A549 (cell line): ENCODE measurements around the gene OGFOD2. TPM values are rescaled to one million over a fixed set of nuclear protein-coding genes. Genes with fewer than 3 reads are reported as not detected.
A peak's percentile ranks its signal among the peaks of the same experiment; 100 is the strongest.

Experiments
- ATAC-seq, 2 experiments: fragments of 200-7000 bp in 1 of 2; fragments of >200 bp in 1 of 2; cut with Nextera tagmentation in 1 of 2; cut with Tn5 transposase in 1 of 2; 3 replicates each; pipeline versions ENCODE4 v1.8.0 to v1.9.1; 2018 to 2020; ENCODE audit warnings: mild to moderate bottlenecking in 1 of 2, moderate library complexity in 1 of 2
- CTCF ChIA-PET: fragments of 300-600 bp; sonication (Branson Sonifier 250); formaldehyde crosslinking; extraction: SDS; loops from one replicate; lab custom pipeline; 2021; ENCODE audit warnings: antibody characterized with exemption, inconsistent platforms; lab: Yijun Ruan, JAX
- POLR2A ChIA-PET: fragments of 350-600 bp; formaldehyde crosslinking; extraction: SDS; loops from one replicate; lab custom pipeline; 2021; ENCODE audit warnings: antibody characterized with exemption, inconsistent platforms; lab: Yijun Ruan, JAX
- DNase-seq, 2 experiments: peaks; one replicate each; pipeline versions ENCODE4 v3.0.0 to v3.0.0-alpha.2; 2011 to 2016; ENCODE audit warnings: low read depth in 1 of 2, low spot score in 1 of 2
- FAIRE-seq: peaks from 2 replicates; lab custom pipeline; 2011; peaks lifted over from hg19 to GRCh38; lab: Jason Lieb, UNC
- H3K27ac ChIP-seq, 2 experiments: fragments of >200 bp; sonication (Bioruptor Twin); formaldehyde crosslinking; 3 replicates each; pipeline ENCODE4 v1.5.1; 2016 to 2017
- H3K4me1 ChIP-seq: fragments of >200 bp; sonication (Bioruptor Twin); formaldehyde crosslinking; 3 replicates; pipeline ENCODE4 v1.6.1; 2016
- H3K4me2 ChIP-seq: fragments of >200 bp; sonication (Bioruptor Twin); formaldehyde crosslinking; 3 replicates; pipeline ENCODE4 v1.6.1; 2016
- H3K4me3 ChIP-seq: fragments of >200 bp; sonication (Bioruptor Twin); formaldehyde crosslinking; 3 replicates; pipeline ENCODE4 v1.5.1; 2016
- H3K9me3 ChIP-seq: fragments of >200 bp; sonication (Bioruptor Twin); formaldehyde crosslinking; 3 replicates; pipeline ENCODE4 v1.6.1; 2016
- BHLHE40 ChIP-seq: IDR thresholded peaks from 2 replicates; pipeline ENCODE4 v1.6.1; 2012; ENCODE audit warnings: low read depth, low read length, inconsistent platforms
- CBX2 ChIP-seq: fragments of 200-600 bp; sonication (generic); IDR thresholded peaks from 2 replicates; pipeline ENCODE4 v1.6.1; 2016; ENCODE audit warnings: low read depth, mild to moderate bottlenecking, borderline replicate concordance
- CHD4 ChIP-seq: fragments of 200-600 bp; sonication (generic); IDR thresholded peaks from 2 replicates; pipeline ENCODE4 v1.6.1; 2016; ENCODE audit warnings: antibody characterized with exemption, mild to moderate bottlenecking, borderline replicate concordance
- EHMT2 ChIP-seq: fragments of 200-600 bp; sonication (generic); IDR thresholded peaks from 2 replicates; pipeline ENCODE4 v1.6.1; 2016; ENCODE audit warnings: antibody characterized with exemption, low read depth, mild to moderate bottlenecking, moderate library complexity
- ESRRA ChIP-seq: fragments of 150-350 bp; IDR thresholded peaks from 2 replicates; pipeline ENCODE4 v1.6.1; 2014; ENCODE audit warnings: mild to moderate bottlenecking, low read length, borderline replicate concordance
- FOSB ChIP-seq: fragments of 250-450 bp; sonication (Bioruptor Pico); IDR thresholded peaks from 2 replicates; pipeline ENCODE4 v1.5.0; 2020; ENCODE audit warnings: mild to moderate bottlenecking, moderate library complexity
- GATA3 ChIP-seq: IDR thresholded peaks from 2 replicates; pipeline ENCODE4 v1.6.1; 2012; ENCODE audit warnings: borderline replicate concordance
- HEYL ChIP-seq: fragments of 250-450 bp; sonication (Bioruptor Pico); IDR thresholded peaks from 2 replicates; pipeline ENCODE4 v1.8.0; 2021; ENCODE audit warnings: mild to moderate bottlenecking, moderate library complexity
- HMGXB4 ChIP-seq: fragments of 250-450 bp; sonication (Bioruptor Pico); IDR thresholded peaks from 2 replicates; pipeline ENCODE4 v1.5.0; 2021; ENCODE audit warnings: mild to moderate bottlenecking, moderate library complexity, borderline replicate concordance
- HOXA7 ChIP-seq: fragments of 250-450 bp; sonication (Bioruptor Pico); IDR thresholded peaks from 2 replicates; pipeline ENCODE4 v1.5.0; 2020; ENCODE audit warnings: mild to moderate bottlenecking, moderate library complexity
- HOXB5 ChIP-seq: fragments of 250-450 bp; sonication (Bioruptor Pico); IDR thresholded peaks from 2 replicates; pipeline ENCODE4 v1.5.0; 2020; ENCODE audit warnings: mild to moderate bottlenecking, moderate library complexity
- JUN ChIP-seq, 2 experiments: fragments of >200 bp; sonication (Bioruptor Twin); formaldehyde crosslinking; IDR thresholded peaks; 2 replicates in 1 of 2; 3 replicates in 1 of 2; pipeline ENCODE4 v1.6.1; 2016 to 2017
- KDM1A ChIP-seq: fragments of 200-600 bp; sonication (generic); IDR thresholded peaks from 2 replicates; pipeline ENCODE4 v1.6.1; 2016; ENCODE audit warnings: low read depth, mild to moderate bottlenecking
- KDM5A ChIP-seq: fragments of 200-600 bp; sonication (generic); IDR thresholded peaks from 2 replicates; pipeline ENCODE4 v1.6.1; 2016; ENCODE audit warnings: antibody characterized with exemption, mild to moderate bottlenecking
- MAX ChIP-seq: IDR thresholded peaks from 2 replicates; pipeline ENCODE4 v1.6.1; 2012
- MAZ ChIP-seq: fragments of 150-350 bp; IDR thresholded peaks from 2 replicates; pipeline ENCODE4 v1.6.1; 2014; ENCODE audit warnings: antibody characterized with exemption, low read depth, low read length, borderline replicate concordance
- MYC ChIP-seq: IDR thresholded peaks from 2 replicates; pipeline ENCODE4 v1.6.1; 2012; ENCODE audit warnings: mild to moderate bottlenecking, inconsistent platforms, low read length, improper control_type of control experiment, borderline replicate concordance
- NFE2L2 ChIP-seq: fragments of 150-350 bp; conservative IDR thresholded peaks from 2 replicates; pipeline ENCODE4 v1.6.1; 2014; ENCODE audit warnings: low read length
- NR3C1 ChIP-seq: fragments of >200 bp; sonication (Bioruptor Twin); formaldehyde crosslinking; IDR thresholded peaks from 3 replicates; pipeline ENCODE4 v1.6.1; 2017
- PBX3 ChIP-seq: IDR thresholded peaks from 2 replicates; pipeline ENCODE4 v1.6.1; 2012
- PHF8 ChIP-seq: fragments of 200-600 bp; sonication (generic); IDR thresholded peaks from 2 replicates; pipeline ENCODE4 v1.6.1; 2016; ENCODE audit warnings: low read depth, mild to moderate bottlenecking, antibody characterized with exemption, moderate library complexity, borderline replicate concordance
- POLR2A ChIP-seq: IDR thresholded peaks from 2 replicates; pipeline ENCODE4 v1.6.1; 2012; ENCODE audit warnings: mild to moderate bottlenecking, low read length
- REST ChIP-seq: fragments of 200-600 bp; sonication (generic); IDR thresholded peaks from 2 replicates; pipeline ENCODE4 v1.6.1; 2016; ENCODE audit warnings: antibody characterized with exemption, mild to moderate bottlenecking, moderate library complexity
- RFX5 ChIP-seq: fragments of 450-650 bp; IDR thresholded peaks from 2 replicates; pipeline ENCODE4 v1.7.1; 2014; ENCODE audit warnings: antibody characterized with exemption, mild to moderate bottlenecking, moderate library complexity
- RNF2 ChIP-seq: fragments of 200-600 bp; sonication (generic); IDR thresholded peaks from 2 replicates; pipeline ENCODE4 v1.6.1; 2016; ENCODE audit warnings: low read depth, mild to moderate bottlenecking, antibody characterized with exemption, moderate library complexity, borderline replicate concordance
- SMC3 ChIP-seq: fragments of >200 bp; sonication (Bioruptor Twin); formaldehyde crosslinking; IDR thresholded peaks from 3 replicates; pipeline ENCODE4 v1.6.1; 2018; ENCODE audit warnings: inconsistent platforms
- SREBF2 ChIP-seq: fragments of 450-650 bp; IDR thresholded peaks from 2 replicates; pipeline ENCODE4 v1.6.1; 2014; ENCODE audit warnings: mild to moderate bottlenecking, moderate library complexity
- TFCP2L1 ChIP-seq: fragments of 250-450 bp; sonication (Bioruptor Pico); IDR thresholded peaks from 2 replicates; pipeline ENCODE4 v1.5.0; 2021; ENCODE audit warnings: mild to moderate bottlenecking
- ZFP36 ChIP-seq: fragments of 450-650 bp; IDR thresholded peaks from 2 replicates; pipeline ENCODE4 v1.6.1; 2014; ENCODE audit warnings: borderline replicate concordance; ENCODE audit not compliant: partially characterized antibody
- ZNF302 ChIP-seq: fragments of 250-450 bp; sonication (Bioruptor Pico); IDR thresholded peaks from 2 replicates; pipeline ENCODE4 v1.9.0; 2021; ENCODE audit warnings: inconsistent platforms, mild to moderate bottlenecking, moderate library complexity
- ZSCAN20 ChIP-seq: fragments of 250-450 bp; sonication (Bioruptor Pico); IDR thresholded peaks from 2 replicates; pipeline ENCODE4 v1.8.0; 2022; ENCODE audit warnings: mild to moderate bottlenecking, moderate library complexity
- WGBS: methylation state at CpG from one replicate; pipeline ENCODE4 v1.1.6; 2017; ENCODE audit errors: missing lambda C conversion rate; 5-methylcytosine and 5-hydroxymethylcytosine counted together
- polyA minus RNA-seq: library from RNA; depleted of rRNA, polyadenylated mRNA; stranded (reverse); fragments of >200 nt; gene quantifications from 2 replicates; pipeline ENCODE4 v1.2.3, GENCODE V29; 2011; rRNA and poly(A)+ RNA removed
- polyA plus RNA-seq, 4 experiments: library from polyadenylated mRNA; depleted of rRNA in 3 of 4; stranded (reverse); fragments of >200 nt; fragmentation: RNase III in 1 of 4; extraction: RNeasy Plus Mini Kit Qiagen cat#74134 plus additional on column Dnase treatment in 1 of 4; gene quantifications; 2 replicates in 3 of 4; 3 replicates in 1 of 4; pipeline ENCODE4 v1.2.3, GENCODE V29; 2011 to 2017

The OGFOD2 gene
- polyA plus RNA-seq (2011; rRNA removed) (11.0 and 11.8 TPM in 2 replicates), polyA plus RNA-seq (2017; fragmentation: RNase III; extraction: RNeasy Plus Mini Kit Qiagen cat#74134 plus additional on column Dnase treatment) (15.7 to 18.2 TPM (median 17.5 TPM) in 3 replicates), polyA minus RNA-seq (17.6 and 21.3 TPM in 2 replicates)
- polyA plus RNA-seq (2012; cell fraction: cytosol; rRNA removed): 26.7 and 34.0 TPM in 2 replicates
- polyA plus RNA-seq (2012; cell fraction: nucleus; rRNA removed): 88.1 and 96.6 TPM in 2 replicates

- peak within 1 kb of the TSS; percentile 89 for H3K4me2 ChIP-seq
- ATAC-seq: peak; percentile 82 to 92
- no peak for FAIRE-seq
- peak within 1 kb of the TSS; percentile 79 for H3K4me3 ChIP-seq
- peak within 1 kb of the TSS; percentile 98 to 99 for H3K27ac ChIP-seq
- H3K9me3 ChIP-seq: no peaks in the 10 kb centered on the region
- CTCF ChIA-PET: interaction anchor here (0.6 to 2.3 kb wide), 9 partner anchors 9 to 264 kb away, joined by 3 to 13 read pairs (median 3); partner anchors contain the start of genes MPHOSPH9 and PITPNM2
- H3K4me1 ChIP-seq: peaks cover 15% of the 10 kb centered on the region
- POLR2A ChIA-PET: interaction anchor here (0.7 to 3.6 kb wide), 5 partner anchors 9 to 390 kb away, joined by 3 to 20 read pairs (median 3); partner anchors contain the start of genes ABCB9, MPHOSPH9 and MTRFR
- DNase-seq: peak; percentile 91 to 93
- 2% methylated on average over 38 of the region's 66 CpGs for WGBS
- TF ChIP-seq CHD4 (no peak), MAZ (no peak), REST (no peak), HOXA7 (CRISPR knock-in tag) (no peak), NR3C1 (no peak), HEYL (CRISPR knock-in tag) (no peak), FOSB (CRISPR knock-in tag) (no peak), ZNF302 (no peak), HMGXB4 (CRISPR knock-in tag) (no peak; the same call in 1 of the 2 replicates), CBX2 (no peak), ZSCAN20 (CRISPR knock-in tag) (no peak), MYC (peak; percentile 56; the same call in 1 of the 2 replicates), PHF8 (peak; percentile 72), HOXB5 (no peak), KDM5A (peak; percentile 74), POLR2A (peak; percentile 68), JUN (IDR thresholded peaks at IDR 0.05) (peak; percentile 48 to 57; a peak in 3 of 5 replicates), NFE2L2 (no peak), TFCP2L1 (no peak), KDM1A (no peak), PBX3 (peak; percentile 29; the same call in 1 of the 2 replicates), RNF2 (no peak), RFX5 (no peak), SMC3 (no peak), EHMT2 (no peak), BHLHE40 (0 out of 2 replicates have a peak, but pooled peaks have one; percentile 15), ZFP36 (no peak), ESRRA (no peak), MAX (peak; percentile 48), GATA3 (0 out of 2 replicates have a peak, but pooled peaks have one; percentile 7), SREBF2 (no peak)
Measured at GRCh38 chr12:122974892-122975789, at the start of gene OGFOD2. OGFOD2 (plus strand) TSS chr12:122975244; CDS start chr12:122975252, 8 bp downstream.
